HG02763 (cell line): ENCODE measurements around the gene IFT25.
"Not testable (repeated sequence)": the region's sequence is repeated elsewhere in the genome, so short reads cannot be mapped to it uniquely, and the experiment has no call there.

Experiments used
- ATAC-seq: cut with Tn5 transposase; IDR thresholded peaks from one replicate; pipeline ENCODE4 v1.9.1; 2021; ENCODE audit warnings: mild to moderate bottlenecking, moderate library complexity; ENCODE audit not compliant: unreplicated experiment

The IFT25 gene

GRCh38 chr1:53945433-53946251, at the start of gene IFT25:
Gene IFT25, minus strand, starts transcription at chr1:53945699. Its CDS starts 5,617 bp downstream, at chr1:53940082.
- ATAC-seq = peak; percentile 70

- not testable (repeated sequence) for ATAC-seq
Measured at GRCh38 chr1:53994516-53994915, 49.0 kb upstream of the IFT25 start.

DNA sequence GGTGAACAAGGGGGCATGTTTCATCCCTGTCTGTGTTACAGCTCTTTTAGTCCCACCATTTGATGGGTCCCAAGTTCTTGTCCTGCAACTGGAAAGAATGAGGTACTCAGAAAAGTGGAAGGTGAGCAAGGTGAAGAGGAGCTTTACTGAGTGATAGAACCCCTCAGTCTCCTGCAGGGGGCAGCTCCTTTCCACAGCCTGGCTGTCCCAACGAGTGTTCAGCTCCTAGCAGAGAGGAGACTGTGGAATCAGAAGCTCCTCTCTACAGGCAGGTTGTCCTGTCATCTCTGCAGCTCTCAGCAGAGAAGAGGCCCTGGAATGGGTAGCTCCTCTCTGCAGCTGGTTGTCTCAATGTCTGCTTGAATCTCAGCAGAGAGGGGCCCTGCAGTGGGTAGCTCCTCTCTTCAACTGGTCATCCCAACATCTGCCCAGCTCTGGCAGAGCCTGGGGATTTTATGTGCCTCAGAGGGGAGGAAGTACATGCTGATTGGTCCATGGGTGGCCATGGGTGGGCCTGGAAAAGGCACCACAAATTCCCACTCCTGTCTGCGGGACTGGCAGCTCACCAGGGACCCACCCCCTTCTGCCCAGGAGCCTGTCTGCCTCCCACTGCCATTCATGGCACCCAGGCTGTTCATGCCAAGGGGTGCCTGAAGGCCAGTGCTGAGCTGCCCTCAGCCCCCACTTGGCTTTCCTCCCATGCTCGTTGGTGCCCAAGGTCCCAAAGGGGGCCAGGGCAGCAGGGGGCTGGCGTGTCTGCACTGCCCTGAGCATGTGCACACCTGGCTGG, 46.8 kb upstream of the IFT25 start:
- no peak for ATAC-seq

DNA sequence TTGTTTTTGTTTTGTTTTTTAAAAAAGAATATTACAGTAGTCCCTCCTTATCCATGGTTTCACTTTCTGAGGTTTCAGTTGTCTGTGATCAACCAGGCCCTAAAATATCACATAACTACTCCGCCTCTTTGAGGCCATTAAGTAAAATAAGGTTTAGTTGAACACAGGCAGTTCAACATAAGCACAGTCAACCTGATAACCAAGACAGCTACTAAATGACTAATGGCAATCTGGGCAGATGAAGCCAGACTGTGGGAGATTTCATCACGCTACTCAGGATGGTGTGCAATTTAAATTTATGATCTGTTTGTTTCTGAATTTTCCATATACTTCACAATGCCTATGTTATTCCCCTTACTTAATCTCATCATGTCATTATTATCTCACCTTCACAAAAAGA, 42.4 kb upstream of the IFT25 start:
- ATAC-seq = no peak

DNA sequence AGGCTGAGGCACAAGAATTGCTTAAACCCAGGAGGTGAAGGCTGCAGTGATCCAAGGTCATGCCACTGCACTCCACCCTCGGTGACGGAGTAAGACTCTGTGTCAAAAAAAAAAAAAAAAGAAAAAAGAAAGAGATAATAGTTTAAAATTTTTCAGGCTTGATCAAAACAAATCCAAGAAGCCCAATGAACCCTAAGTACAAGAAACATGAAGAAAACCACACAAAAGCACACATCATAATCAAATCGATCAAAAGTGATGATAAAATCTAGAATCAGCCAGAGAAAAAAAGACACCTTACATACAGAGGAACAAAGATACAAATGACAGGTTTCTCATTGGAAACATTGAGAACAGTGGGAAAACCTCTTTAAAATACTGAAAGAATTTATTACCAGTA, 41.0 kb upstream of the IFT25 start:
- ATAC-seq = no peak

DNA sequence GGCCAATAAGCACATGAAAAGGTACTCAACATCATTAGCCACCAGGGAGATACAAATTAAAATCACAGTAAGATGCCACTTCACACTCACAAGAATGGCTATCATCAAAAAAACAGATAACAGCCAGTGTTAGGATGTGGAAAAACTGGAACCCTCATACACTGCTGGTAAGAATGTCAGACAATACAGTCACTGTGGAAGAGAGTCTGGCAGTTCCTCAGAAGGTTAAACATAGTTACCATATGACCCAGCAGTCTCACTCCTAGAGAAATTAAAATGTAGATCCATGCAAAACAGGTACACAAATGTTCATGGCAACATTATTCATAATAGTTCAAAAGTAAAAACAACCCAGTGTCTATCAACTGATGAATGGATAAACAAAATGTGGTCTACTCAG, 39.2 kb upstream of the IFT25 start:
- ATAC-seq = no peak

GRCh38 chr1:53982763-53983104, 37.2 kb upstream of the IFT25 start:
- ATAC-seq = no peak

DNA sequence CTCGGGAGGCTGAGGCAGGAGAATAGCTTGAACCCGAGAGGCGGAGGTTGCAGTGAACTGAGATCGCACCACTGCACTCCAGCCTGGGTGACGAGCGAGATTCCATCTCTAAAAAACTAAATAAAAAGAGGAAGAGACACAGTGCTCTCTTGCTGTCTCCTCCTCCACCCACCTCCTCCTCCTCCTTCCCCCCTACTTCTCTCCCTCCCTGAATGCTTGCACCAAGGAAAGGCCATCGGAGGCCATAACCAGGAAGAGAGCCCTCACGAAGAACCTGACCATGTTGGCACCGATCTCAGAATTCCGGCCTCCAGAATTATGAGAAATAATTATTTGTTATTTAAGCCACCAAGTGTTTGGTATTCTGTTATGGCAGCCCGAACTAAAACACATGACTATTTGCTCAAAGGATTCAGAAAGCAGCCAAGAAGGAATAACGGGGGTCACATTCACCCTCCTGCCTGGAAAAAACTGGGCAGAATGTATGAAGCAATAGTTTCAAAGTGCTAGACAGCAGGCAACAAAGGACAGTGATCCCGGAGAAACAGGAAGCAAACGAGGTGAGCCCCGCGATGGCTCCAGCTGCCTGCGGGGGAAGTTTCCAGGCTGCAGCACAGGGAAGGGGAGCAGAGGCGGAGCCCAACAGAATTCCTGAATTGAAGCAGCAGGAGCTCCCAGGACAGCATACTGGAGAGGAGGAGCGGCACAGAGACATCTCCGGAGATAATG, 36.7 kb upstream of the IFT25 start:
- no peak for ATAC-seq

- ATAC-seq = no peak
Measured at GRCh38 chr1:53981220-53981619, 35.7 kb upstream of the IFT25 start.

- ATAC-seq = no peak
Measured at GRCh38 chr1:53979712-53980450, 34.4 kb upstream of the IFT25 start.

DNA sequence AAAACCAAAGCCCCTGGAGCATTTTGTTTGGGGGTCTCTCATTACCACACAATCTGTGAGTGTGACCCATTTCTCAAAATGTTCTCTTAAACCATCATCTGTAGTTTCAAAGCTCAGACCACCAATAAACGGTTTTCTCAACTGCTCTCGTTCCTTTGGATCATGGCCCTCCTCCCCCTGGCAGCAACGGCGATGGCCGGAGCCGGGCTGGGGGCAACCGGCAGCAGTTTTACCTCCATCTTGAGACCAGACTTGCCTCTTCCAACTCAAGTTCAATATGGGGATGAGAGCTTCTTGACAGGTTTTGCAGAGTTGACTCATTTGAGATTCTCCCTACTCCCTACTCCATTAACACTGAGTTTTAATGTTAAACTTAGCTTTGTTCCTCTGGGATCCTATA, 30.4 kb upstream of the IFT25 start:
- no peak for ATAC-seq

GRCh38 chr1:53971718-53972117, 26.2 kb upstream of the IFT25 start:
- ATAC-seq = no peak

DNA sequence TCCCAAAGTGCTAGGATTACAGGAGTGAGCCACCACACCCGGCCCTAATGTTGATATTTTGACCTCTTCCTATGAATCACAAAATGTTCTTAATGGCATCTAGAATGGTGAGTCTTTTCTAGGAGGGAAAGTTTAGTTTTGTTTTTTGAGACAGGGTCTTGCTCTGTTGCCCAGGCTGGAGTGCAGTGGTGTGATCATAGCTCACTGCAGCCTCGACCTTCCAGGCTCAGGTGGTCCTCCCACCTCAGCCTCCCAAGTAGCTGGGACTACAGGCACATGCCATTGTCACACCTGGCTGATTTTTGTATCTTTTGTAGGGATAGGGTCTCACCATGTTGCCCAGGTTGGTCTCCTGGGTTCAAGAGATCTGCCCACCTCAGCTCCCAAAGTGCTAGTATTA, 23.8 kb upstream of the IFT25 start:
- not testable (repeated sequence) for ATAC-seq

GRCh38 chr1:53968125-53968513, 22.6 kb upstream of the IFT25 start:
- ATAC-seq = no peak

- no peak for ATAC-seq
Measured at GRCh38 chr1:53967409-53968124, 22.1 kb upstream of the IFT25 start.

GRCh38 chr1:53966794-53967193, 21.3 kb upstream of the IFT25 start:
- ATAC-seq = no peak

DNA sequence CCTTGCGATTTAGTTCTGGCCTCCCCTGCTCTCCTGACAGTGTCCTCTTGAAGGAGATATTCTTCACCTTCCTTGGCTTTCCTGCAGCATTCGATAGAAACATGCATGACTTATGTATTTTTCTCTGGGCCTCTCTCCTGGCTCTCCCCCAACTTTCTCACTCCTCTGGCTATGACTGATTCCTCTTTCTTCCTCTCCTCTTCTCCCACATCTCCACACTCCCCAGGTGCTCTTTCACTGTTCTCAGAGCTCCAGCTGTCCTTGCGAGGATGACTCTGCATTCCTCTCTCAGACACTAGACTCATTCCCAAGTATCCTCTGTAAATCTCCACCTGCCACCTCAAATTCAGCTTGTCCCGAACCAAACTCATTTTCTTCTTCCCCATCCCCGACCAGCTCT, 18.6 kb upstream of the IFT25 start:
- no peak for ATAC-seq

- ATAC-seq = no peak
Measured at GRCh38 chr1:53963460-53963859, 18.0 kb upstream of the IFT25 start.

DNA sequence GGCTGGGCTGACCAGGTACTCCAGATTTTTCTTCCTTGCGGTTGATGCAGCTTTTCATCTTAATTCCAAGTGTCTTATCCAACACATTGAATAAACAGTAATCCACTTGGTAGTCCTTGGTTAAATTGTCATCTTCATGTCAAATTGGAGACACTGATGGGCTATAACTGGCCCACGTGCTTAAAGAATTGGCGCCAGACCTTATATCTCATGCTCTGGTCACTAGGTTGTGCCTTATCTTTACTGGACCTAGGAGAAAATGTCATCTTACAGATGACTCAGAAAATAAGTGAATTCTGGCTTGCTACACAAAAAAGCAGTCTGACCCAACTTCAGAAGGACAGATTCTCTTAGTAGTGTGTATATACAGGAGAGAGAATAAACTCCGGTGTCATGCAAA, 16.9 kb upstream of the IFT25 start:
- ATAC-seq = no peak

- no peak for ATAC-seq
Measured at GRCh38 chr1:53959664-53960250, 14.3 kb upstream of the IFT25 start.
